ENCODE results near the gene TMEM42.
"Not testable (repeated sequence)": the region's sequence is repeated elsewhere in the genome, so short reads cannot be mapped to it uniquely, and the experiment has no call there.

Gene TMEM42

GRCh38 chr3:44861412-44862225 is at the start of gene TMEM42:
TSS of gene TMEM42 (plus strand) at chr3:44861912. CDS start at chr3:44861925, 13 bp downstream.
- peak; percentile 86 for DNase-seq (ENCODE audit: low spot score)

- DNase-seq (ENCODE audit: low spot score), result no peak
Measured at GRCh38 chr3:44814751-44815150, 47.0 kb upstream of the TMEM42 start.

GRCh38 chr3:44816334-44816733 is 45.4 kb upstream of the TMEM42 start:
- DNase-seq (ENCODE audit: low spot score), result not testable (repeated sequence)

- DNase-seq (ENCODE audit: low spot score), result not testable (repeated sequence)
Measured at GRCh38 chr3:44821206-44821605, 40.5 kb upstream of the TMEM42 start.

GRCh38 chr3:44825264-44825925 is 36.3 kb upstream of the TMEM42 start:
- DNase-seq (ENCODE audit: low spot score), result no peak

GRCh38 chr3:44827196-44827595 is 34.5 kb upstream of the TMEM42 start:
- no peak for DNase-seq (ENCODE audit: low spot score)

GRCh38 chr3:44831232-44831631 is 30.5 kb upstream of the TMEM42 start:
- no peak for DNase-seq (ENCODE audit: low spot score)

- DNase-seq (ENCODE audit: low spot score), result no peak
Measured at GRCh38 chr3:44832032-44832431, 29.7 kb upstream of the TMEM42 start.

- no peak for DNase-seq (ENCODE audit: low spot score)
Measured at GRCh38 chr3:44832965-44833364, 28.7 kb upstream of the TMEM42 start.

GRCh38 chr3:44833394-44833793 is 28.3 kb upstream of the TMEM42 start:
- no peak for DNase-seq (ENCODE audit: low spot score)

- DNase-seq (ENCODE audit: low spot score), result no peak
Measured at GRCh38 chr3:44835684-44836083, 26.0 kb upstream of the TMEM42 start.

GRCh38 chr3:44842376-44842775 is 19.3 kb upstream of the TMEM42 start:
- no peak for DNase-seq (ENCODE audit: low spot score)

- DNase-seq (ENCODE audit: low spot score), result no peak
Measured at GRCh38 chr3:44845528-44846520, 15.9 kb upstream of the TMEM42 start.

GRCh38 chr3:44848634-44849033 is 13.1 kb upstream of the TMEM42 start:
- DNase-seq (ENCODE audit: low spot score), result no peak

GRCh38 chr3:44856663-44857062 is 5.0 kb upstream of the TMEM42 start:
- DNase-seq (ENCODE audit: low spot score), result not testable (repeated sequence)

- no peak for DNase-seq (ENCODE audit: low spot score)
Measured at GRCh38 chr3:44860117-44860516, 1.6 kb upstream of the TMEM42 start.

GRCh38 chr3:44862226-44862637 is 520 bp downstream of the TMEM42 start:
- peak; percentile 40 for DNase-seq (ENCODE audit: low spot score)

GRCh38 chr3:44865272-44866035 is 3.7 kb downstream of the TMEM42 start:
- DNase-seq (ENCODE audit: low spot score), result no peak

- no peak for DNase-seq (ENCODE audit: low spot score)
Measured at GRCh38 chr3:44867421-44868111, 5.9 kb downstream of the TMEM42 start.

- no peak for DNase-seq (ENCODE audit: low spot score)
Measured at GRCh38 chr3:44870375-44871061, 8.8 kb downstream of the TMEM42 start.

Measured in NAMALWA (cell line).